ENCODE measurements around the gene FBXW4. TPM values are rescaled to one million over a fixed set of nuclear protein-coding genes. Genes with fewer than 3 reads are reported as not detected.

Gene FBXW4
- total RNA-seq, 1 experiment from 2014 or later, result 26.5 TPM

DNA sequence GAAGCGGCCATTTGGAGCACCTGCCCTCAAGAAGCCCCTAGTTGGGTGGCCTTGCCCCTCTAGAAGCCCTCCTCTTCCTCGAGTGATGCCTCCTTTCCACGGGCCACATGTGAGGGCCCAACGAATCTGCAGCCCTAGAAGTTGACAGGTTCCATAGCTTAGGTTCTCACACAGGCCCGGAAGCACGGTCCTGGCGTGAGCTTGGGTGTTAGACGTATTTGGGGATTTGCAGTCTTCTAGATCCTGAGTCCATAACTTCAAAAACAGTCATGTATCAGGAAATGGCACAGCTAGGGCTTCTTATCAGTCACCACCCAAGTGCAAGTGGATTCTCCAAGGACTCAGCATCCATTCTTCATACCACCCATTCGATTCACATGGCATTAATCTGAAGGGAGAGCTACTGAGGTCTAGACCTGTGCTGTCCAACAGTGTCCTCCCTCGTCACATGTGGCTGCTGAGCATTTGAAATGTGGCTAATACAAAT is 477 bp upstream of the FBXW4 start:
- DNase-seq (ENCODE audit: low spot score), result no peak

DNA sequence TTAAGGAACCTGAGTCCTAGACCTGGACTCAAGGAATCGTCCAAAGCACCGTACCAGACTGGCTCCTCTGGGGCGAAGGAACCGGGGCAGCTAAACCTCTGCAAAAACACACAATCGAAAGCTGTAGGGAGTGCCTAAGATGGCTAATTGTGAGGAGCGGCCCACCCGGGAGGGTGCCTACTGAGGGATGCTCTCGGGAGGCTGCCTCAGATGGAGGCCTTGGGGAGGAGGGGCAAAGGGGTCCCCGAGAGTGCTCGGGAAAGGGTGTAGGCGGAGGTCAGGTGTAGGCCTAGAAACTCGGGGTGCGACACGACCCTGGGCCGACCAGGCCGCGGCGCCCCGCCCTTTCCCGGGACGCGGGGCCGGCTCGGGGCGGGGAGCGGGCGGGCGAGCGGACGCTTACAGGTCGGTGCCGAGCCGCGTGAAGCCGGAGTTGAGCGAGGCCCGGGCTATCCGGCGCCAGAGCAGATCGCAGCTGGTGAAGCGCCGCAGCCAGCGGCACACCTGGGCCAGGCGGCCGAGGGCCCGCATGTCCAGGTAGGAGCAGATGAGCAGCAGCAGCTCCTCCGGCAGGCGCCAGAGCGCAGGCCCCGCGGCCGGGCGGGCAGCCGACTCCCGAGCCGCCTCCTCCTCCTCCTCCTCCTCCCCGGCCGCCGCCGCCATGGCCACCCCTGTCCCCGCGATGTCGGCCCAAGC is 844 bp downstream of the FBXW4 start:
- peak; percentile 39 for DNase-seq (ENCODE audit: low spot score)

DNA sequence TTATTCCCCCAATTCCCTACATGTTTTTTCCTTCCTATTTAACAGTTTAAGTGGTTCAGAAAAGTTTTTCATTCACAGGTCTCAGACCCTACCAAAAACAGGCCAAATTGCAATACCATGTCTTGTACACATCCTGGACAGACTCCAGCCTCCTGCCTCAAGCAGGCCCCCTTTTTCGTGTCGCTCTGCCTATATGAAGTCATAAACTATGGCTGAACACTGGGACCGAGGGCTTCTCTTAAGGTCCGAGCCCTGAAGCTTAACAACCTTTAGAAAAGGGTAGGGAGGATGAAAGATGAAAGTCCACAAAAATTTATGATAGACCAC is 1.4 kb downstream of the FBXW4 start:
- DNase-seq (ENCODE audit: low spot score), result no peak

DNA sequence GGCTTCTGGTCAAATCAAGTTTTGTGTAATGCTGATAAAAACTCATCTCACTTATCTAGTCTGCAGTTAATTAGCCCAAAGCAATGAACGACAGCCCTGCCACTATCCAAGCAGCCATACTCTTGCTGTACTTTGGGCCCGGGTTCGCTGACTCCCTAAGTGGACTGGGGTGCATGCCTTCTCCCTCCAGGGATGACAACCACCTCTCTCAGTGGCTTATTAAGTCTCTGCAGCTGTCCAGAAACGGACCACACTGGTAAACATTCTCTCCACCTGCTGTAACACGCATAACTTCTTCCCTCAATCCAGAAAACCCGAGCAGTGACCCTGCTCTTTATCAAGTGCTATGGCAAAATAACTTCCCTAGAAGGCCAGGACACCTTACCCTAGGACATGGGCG is 3.9 kb downstream of the FBXW4 start:
- no peak for DNase-seq (ENCODE audit: low spot score)

- no peak for DNase-seq (ENCODE audit: low spot score)
Measured at GRCh38 chr10:101690461-101690860, 4.5 kb downstream of the FBXW4 start.

- no peak for DNase-seq (ENCODE audit: low spot score)
Measured at GRCh38 chr10:101687071-101687658, 7.8 kb downstream of the FBXW4 start.

DNA sequence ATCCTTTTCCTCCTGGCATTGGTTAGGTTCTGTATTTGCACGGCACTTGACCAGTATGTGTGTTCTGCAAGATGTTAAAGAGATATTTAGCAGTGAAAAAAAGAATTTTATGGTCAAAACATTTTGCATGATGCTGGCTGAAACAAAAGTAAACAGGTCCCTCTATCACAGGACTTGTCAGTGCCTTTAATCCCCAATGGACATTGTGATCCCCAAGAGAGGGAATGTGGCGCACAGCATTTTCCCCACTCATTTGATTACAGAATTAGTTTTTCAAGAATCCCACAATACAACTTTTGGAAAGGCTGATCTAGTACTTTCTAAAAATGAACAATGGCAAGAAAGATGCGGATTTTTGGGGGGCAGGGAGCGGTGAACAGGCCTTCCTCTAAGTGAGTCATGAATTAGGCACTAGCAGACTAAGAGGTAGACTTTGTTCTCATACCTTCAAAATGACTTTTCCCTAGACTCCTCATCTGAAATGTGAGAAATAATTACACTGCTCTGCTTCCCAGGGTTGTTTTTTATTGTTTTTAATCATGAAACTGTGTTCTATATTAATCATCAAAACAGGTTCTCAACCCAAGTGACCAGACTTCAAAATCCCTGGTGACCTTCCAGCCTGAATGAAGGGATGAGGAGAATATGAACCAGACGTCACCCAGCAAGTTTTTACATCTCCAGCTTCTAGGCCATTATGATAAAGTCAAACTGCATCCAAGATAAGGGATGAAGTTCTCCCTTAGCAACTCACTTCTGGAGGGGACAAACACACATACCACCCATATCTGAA is 8.6 kb downstream of the FBXW4 start:
- peak; percentile 35 for DNase-seq (ENCODE audit: low spot score)

GRCh38 chr10:101684782-101685181 is 10.2 kb downstream of the FBXW4 start:
- no peak for DNase-seq (ENCODE audit: low spot score)

DNA sequence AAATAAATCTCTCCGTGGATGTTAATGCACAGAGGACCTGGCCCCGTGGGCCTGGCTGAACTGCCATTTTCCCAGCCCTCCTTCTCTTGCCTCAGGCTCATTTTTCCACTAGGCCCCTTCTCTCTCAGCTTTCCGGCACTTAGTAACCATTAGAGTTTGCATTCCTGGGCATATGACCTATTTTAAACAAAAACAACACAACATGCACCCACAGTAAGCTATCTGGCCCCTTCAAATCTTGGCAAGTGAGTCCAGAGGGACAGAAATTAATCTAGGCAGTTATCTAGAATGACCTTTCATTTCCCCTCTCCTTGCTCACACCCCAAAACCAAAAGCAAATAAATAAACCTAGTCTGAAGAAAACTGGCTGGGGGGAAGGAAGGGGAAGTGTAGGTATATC is 11.7 kb downstream of the FBXW4 start:
- DNase-seq (ENCODE audit: low spot score), result no peak

- DNase-seq (ENCODE audit: low spot score), result no peak
Measured at GRCh38 chr10:101682172-101682825, 12.7 kb downstream of the FBXW4 start.

DNA sequence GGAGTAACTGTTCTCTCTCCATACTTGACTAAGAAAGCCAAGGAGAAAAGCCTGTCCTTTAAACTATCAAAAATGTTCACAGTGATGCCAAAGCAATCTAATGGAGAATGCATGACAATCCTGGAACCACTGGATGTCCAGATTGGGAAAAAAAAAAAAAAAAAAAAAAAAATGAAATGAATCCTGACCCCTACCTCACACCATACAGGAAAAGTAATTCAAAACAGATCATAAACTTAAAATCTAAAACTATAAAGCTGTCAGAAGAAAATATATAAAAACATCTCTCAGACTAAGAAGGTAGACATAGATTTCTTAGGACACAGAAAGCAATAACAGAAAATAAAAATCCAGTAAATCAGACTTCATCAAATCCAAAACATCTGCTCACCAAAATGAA is 18.4 kb downstream of the FBXW4 start:
- DNase-seq (ENCODE audit: low spot score), result no peak

DNA sequence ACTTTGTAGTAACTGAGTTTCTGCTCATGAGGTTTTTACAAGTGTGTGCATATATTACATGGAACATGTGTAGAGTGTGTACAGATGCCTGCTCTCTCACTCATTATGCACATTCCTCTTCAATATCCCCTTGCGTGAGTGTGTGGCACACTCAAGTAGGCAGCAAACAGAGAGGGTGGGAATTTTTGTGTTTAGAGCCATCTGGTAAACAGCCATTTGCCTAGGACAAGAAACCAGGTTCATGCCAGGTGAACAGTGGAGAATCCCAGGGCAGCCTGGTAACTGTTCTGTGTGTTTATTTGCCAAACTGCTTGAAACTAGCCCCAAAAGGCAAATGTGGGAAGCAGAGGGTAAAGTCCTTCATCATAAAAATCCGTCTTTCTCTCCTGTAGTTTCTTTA is 19.9 kb downstream of the FBXW4 start:
- DNase-seq (ENCODE audit: low spot score), result no peak

- DNase-seq (ENCODE audit: low spot score), result no peak
Measured at GRCh38 chr10:101672536-101672935, 22.4 kb downstream of the FBXW4 start.

GRCh38 chr10:101671453-101671852 is 23.5 kb downstream of the FBXW4 start:
- no peak for DNase-seq (ENCODE audit: low spot score)

GRCh38 chr10:101670635-101671034 is 24.3 kb downstream of the FBXW4 start:
- no peak for DNase-seq (ENCODE audit: low spot score)

DNA sequence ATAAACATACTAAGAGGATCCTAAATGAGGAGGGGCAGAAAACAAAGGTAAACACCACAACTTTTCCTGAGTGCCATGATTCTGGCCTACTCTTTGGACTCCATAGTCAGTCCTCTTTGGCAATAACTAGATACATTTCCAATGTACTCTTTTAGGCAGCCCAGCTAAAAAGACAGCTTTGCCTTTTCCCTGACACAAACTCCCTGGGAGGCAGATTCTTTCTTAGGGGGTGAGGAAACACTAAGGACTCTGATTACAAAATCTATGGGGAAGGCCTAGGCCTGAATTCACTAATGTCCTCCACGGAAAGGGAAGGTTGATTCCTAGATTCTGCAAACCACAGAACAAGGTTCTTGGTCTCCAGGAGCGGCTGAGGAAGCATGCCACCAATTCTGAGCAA is 25.8 kb downstream of the FBXW4 start:
- DNase-seq (ENCODE audit: low spot score), result no peak

DNA sequence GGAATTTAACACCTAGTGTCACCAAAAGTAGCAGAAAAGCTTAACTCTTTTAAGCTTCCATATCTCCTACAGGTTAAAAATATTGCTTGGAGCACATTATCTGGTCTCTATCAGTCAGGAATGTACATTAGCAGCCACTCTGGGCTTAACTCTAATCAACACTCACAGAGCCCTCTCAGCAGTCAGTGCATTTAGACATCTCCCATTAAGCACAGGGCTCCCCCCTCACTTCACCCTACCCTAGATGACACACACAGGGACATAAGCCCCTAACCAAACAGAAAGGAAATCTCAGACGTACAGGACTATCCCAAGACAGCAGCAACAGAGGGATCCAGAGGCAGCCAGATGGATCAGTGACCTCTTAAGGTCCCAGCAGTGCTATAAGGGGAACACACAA is 26.4 kb downstream of the FBXW4 start:
- no peak for DNase-seq (ENCODE audit: low spot score)

DNA sequence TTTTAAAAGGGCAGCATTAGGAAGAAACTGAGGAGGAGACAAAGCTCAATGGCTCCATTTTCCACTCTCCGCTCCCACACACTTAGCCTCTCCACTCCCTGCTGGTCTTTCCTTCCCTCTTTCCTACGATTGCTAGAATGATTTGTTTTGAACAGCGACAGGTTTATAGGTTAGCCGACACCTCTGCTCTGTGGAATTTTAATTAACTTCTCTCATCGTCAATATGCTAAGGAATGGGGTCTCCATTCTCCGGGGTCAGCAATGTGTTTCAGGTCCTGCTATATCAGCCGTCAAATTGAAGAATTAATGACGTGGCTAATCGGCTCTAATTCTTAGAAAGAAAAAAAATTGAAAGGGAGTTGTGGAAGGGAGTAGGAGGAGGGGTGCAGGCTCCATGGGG is 28.9 kb downstream of the FBXW4 start:
- no peak for DNase-seq (ENCODE audit: low spot score)

GRCh38 chr10:101663097-101663496 is 31.9 kb downstream of the FBXW4 start:
- no peak for DNase-seq (ENCODE audit: low spot score)

- DNase-seq (ENCODE audit: low spot score), result no peak
Measured at GRCh38 chr10:101660256-101660655, 34.7 kb downstream of the FBXW4 start.

DNA sequence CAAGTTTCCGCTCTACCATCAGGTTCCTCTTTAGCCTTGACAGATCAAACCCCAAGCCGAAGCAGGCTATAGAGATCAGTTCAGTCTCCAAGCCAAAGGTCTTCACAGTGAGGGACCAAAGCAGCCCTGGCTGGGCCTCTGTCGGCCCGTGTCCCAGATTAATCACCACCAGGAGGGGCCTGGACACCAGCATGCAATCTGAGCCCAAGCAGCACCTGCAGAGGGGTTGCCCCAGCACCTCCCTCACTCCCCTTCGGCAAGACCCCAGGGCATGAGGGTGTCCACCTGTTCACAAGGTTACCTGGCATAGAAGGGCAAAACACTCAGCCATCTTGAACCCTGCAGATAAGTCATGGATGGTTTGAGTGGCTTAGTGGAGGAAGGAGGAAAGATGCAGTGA is 36.0 kb downstream of the FBXW4 start:
- no peak for DNase-seq (ENCODE audit: low spot score)

GRCh38 chr10:101656890-101657289 is 38.1 kb downstream of the FBXW4 start:
- DNase-seq (ENCODE audit: low spot score), result no peak

DNA sequence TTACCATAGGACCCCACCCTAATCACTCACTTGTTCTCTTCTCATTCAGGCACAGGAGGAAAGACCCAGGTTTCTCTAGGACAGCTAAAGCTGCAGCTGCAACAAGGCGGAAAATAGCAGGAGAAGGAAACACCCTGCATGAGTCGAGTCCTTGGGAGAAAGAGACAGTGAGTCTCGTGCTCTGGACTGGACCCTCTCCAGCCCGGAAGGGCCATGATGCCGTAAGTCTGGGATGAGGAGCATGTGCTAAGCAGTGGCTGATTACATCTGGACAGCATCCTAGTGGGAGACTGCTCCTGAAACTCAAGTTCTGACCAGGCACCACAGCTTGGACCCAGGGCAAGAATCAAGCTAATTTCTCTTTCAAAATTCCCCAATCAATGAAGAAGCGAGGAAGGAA is 39.4 kb downstream of the FBXW4 start:
- no peak for DNase-seq (ENCODE audit: low spot score)

Data from A172 (cell line).